Retinal pigment epithelial cell (primary cell): ENCODE measurements around the gene P3H2.

Experiments
- DNase-seq: peaks from one replicate; pipeline ENCODE4 v3.0.0-alpha.2; 2010; ENCODE audit warnings: low read depth
- H3K4me3 ChIP-seq: 2 replicates; pipeline ENCODE4 v1.5.1; 2011; ENCODE audit warnings: mild to moderate bottlenecking, low read length, control low read depth, moderate library complexity
- CTCF ChIP-seq: conservative IDR thresholded peaks from 2 replicates; pipeline ENCODE4 v1.5.1; 2011; ENCODE audit warnings: low read depth, low read length, control low read depth, inconsistent platforms

Gene P3H2

GRCh38 chr3:189977174-189977573, 143.5 kb downstream of the P3H2 start:
- H3K4me3 ChIP-seq, result no peak overlapping the region
- TF ChIP-seq CTCF, result no peak
- no peak for DNase-seq

DNA sequence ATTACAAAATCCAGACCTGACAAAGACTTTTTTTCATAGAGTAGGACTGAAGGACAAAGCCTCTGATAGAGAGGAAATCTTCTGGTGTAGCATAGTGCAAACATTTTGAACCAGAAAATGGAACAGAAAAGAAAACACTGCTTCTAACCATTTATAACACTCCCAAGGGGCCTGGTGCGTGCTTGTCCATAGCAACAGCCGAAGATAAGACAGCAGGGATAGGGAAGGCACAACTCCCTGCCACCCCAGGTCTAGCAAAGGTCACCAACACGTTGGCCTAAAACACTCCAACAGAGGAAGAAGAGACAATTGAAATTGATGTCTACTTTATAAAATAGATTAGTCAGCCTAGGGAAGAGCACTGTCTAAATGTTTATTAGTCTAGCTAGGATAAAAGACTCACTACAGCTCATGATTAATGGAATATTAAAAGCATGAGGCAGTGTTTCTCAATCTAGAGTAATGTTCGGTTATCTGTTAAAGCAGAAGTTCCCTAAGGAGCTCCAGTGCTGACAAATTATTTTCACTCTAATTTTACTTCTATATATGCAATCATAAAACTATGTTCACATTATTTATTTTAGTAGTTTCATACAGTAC, 145.2 kb downstream of the P3H2 start:
- no peak overlapping the region for H3K4me3 ChIP-seq
- TF ChIP-seq CTCF, result no peak
- no peak for DNase-seq

DNA sequence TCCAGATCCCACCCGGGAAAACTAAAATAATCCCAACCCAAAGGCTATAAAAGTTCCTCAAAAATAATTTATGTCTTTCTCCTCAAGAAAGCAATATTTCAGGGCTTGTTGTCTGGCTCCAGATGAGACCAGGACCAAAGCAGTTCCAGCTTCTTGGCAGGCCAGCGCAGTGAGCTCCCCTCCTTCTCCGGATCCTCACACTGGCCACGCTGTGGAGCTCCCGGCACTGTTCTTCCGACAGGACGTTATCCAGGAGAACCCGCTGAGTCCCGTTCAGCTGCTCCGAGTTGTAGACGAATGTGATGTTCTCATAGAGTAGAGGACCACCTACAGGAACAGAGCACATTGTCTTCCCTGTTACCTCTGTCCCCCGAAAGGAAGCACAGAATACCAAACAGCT, 146.3 kb downstream of the P3H2 start:
- no peak for DNase-seq
- no peak for TF ChIP-seq CTCF
- no peak overlapping the region for H3K4me3 ChIP-seq

DNA sequence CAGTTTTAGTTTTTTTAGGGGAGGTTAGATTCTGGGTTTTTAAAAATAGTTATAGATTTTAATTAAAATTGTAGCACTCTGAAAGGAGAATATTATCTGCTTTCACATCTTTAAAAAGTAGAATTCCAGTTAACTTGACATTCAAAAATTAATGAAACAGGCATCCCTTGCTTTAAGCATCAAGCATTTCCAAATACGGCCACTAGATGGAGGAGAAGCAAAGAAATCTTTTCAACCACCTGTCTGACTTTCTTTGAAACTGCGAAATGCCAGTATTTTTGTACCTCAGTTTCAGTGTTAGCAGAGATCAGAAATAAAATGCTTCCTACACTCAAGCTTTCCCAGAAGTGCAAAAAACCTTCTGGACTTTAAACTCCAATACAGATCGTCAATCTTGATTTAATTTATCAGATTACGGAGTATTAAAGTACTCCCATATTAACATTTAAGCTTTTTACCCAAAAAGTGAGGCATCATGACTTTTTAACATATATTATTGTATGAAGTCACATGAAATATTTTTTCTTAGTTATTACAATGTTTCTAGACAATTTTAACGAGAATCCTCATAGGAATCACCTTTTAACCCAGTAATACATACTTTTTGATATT, 153.3 kb downstream of the P3H2 start:
- no peak overlapping the region for H3K4me3 ChIP-seq
- no peak for DNase-seq
- peak; percentile 79 for TF ChIP-seq CTCF

GRCh38 chr3:189966843-189967242, 153.9 kb downstream of the P3H2 start:
- no peak for TF ChIP-seq CTCF
- H3K4me3 ChIP-seq, result no peak overlapping the region
- no peak for DNase-seq

DNA sequence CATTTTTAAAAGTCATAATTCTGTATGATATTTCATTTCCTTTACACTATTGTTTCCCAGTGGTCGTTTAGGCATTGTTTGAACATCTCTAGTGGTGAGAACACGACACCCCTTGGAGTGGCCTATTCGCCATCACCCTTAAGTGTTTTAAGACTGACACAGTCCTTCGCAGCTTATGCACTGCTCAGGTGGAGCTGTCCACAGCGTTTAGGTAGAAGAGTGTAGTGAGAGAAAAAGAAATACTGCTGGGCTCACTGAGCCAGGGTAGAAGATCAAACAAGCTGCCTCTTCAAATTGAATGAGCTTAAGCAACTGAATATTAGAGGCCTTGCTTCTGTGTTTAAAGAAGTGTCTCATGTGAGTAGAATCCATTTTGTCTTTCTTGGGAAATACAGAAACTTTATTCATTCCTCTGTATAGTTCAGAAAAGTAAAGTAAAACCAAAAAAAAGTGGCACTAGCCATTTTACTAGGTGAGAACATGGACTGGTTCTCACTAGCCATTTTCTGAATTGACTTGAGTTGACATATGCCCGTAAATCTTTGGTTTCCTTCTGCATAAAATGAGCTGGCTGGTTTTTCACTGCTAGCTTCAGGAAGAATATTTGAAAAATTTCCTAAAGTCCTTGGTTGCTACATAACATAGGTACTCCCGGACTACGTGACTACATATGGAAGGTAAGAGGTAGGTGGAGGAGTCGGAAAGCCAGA, 155.9 kb downstream of the P3H2 start:
- TF ChIP-seq CTCF, result no peak
- no peak overlapping the region for H3K4me3 ChIP-seq
- DNase-seq, result no peak

- no peak for DNase-seq
- H3K4me3 ChIP-seq, result no peak overlapping the region
- no peak for TF ChIP-seq CTCF
Observed at GRCh38 chr3:189962466-189962865, 158.2 kb downstream of the P3H2 start.
